Rectal smooth muscle tissue (tissue), 1 donor: ENCODE measurements around the gene UMODL1.

Experiments used
- H3K27ac ChIP-seq: one replicate; pipeline ENCODE4 v1.7.0; 2013; ENCODE audit warnings: low read depth, low read length, inconsistent platforms
- H3K27me3 ChIP-seq: one replicate; pipeline ENCODE4 v1.7.0; 2013; ENCODE audit warnings: low read length; ENCODE audit not compliant: control insufficient read depth, insufficient read depth
- H3K36me3 ChIP-seq: one replicate; pipeline ENCODE4 v1.7.0; 2013; ENCODE audit warnings: low read length; ENCODE audit not compliant: control insufficient read depth, insufficient read depth
- H3K4me1 ChIP-seq: one replicate; pipeline ENCODE4 v1.7.0; 2013; ENCODE audit warnings: low read length; ENCODE audit not compliant: control insufficient read depth, insufficient read depth
- H3K4me3 ChIP-seq: one replicate; pipeline ENCODE4 v1.7.0; 2013; ENCODE audit warnings: low read length
- H3K9ac ChIP-seq: one replicate; pipeline ENCODE4 v1.7.0; 2013; ENCODE audit warnings: low read length

Gene UMODL1

GRCh38 chr21:42144679-42145568, 73.8 kb downstream of the UMODL1 start:
- no peaks in the 10 kb centered on the region for H3K27me3 ChIP-seq
- H3K4me3 ChIP-seq, result no peak overlapping the region
- H3K27ac ChIP-seq, result no peak overlapping the region
- no peaks in the 10 kb centered on the region for H3K36me3 ChIP-seq
- H3K9ac ChIP-seq, result no peak overlapping the region
- H3K4me1 ChIP-seq, result peaks cover 2% of the 10 kb centered on the region

GRCh38 chr21:42145569-42146272, 74.6 kb downstream of the UMODL1 start:
- Histone ChIP-seq H3K4me1 (peaks cover 2% of the 10 kb centered on the region), H3K36me3 (no peaks in the 10 kb centered on the region), H3K4me3 (no peak overlapping the region), H3K9ac (no peak overlapping the region), H3K27me3 (no peaks in the 10 kb centered on the region), H3K27ac (no peak overlapping the region)

- peaks cover 2% of the 10 kb centered on the region for H3K4me1 ChIP-seq
- no peak overlapping the region for H3K27ac ChIP-seq
- no peaks in the 10 kb centered on the region for H3K27me3 ChIP-seq
- no peak overlapping the region for H3K4me3 ChIP-seq
- no peaks in the 10 kb centered on the region for H3K36me3 ChIP-seq
- H3K9ac ChIP-seq, result no peak overlapping the region
These were observed 75.2 kb downstream of the UMODL1 start for GRCh38 chr21:42146273-42146805.

GRCh38 chr21:42146821-42147220, 75.7 kb downstream of the UMODL1 start:
- peaks cover 2% of the 10 kb centered on the region for H3K4me1 ChIP-seq
- H3K9ac ChIP-seq, result no peak overlapping the region
- H3K36me3 ChIP-seq, result no peaks in the 10 kb centered on the region
- no peak overlapping the region for H3K27ac ChIP-seq
- no peak overlapping the region for H3K4me3 ChIP-seq
- no peaks in the 10 kb centered on the region for H3K27me3 ChIP-seq

- no peak overlapping the region for H3K9ac ChIP-seq
- no peak overlapping the region for H3K4me3 ChIP-seq
- H3K27ac ChIP-seq, result no peak overlapping the region
- H3K27me3 ChIP-seq, result no peaks in the 10 kb centered on the region
- peaks cover 2% of the 10 kb centered on the region for H3K4me1 ChIP-seq
- no peaks in the 10 kb centered on the region for H3K36me3 ChIP-seq
These were observed 76.4 kb downstream of the UMODL1 start for GRCh38 chr21:42147386-42148020.

GRCh38 chr21:42148097-42148496, 77.0 kb downstream of the UMODL1 start:
- Histone ChIP-seq H3K27ac (no peak overlapping the region), H3K27me3 (no peaks in the 10 kb centered on the region), H3K4me3 (no peak overlapping the region), H3K4me1 (peaks cover 2% of the 10 kb centered on the region), H3K9ac (no peak overlapping the region), H3K36me3 (no peaks in the 10 kb centered on the region)

GRCh38 chr21:42148584-42148983, 77.5 kb downstream of the UMODL1 start:
- Histone ChIP-seq H3K36me3 (no peaks in the 10 kb centered on the region), H3K9ac (no peak overlapping the region), H3K27ac (no peak overlapping the region), H3K4me1 (peaks cover 2% of the 10 kb centered on the region), H3K4me3 (no peak overlapping the region), H3K27me3 (no peaks in the 10 kb centered on the region)

- H3K4me3 ChIP-seq, result no peak overlapping the region
- no peaks in the 10 kb centered on the region for H3K36me3 ChIP-seq
- H3K9ac ChIP-seq, result no peak overlapping the region
- peaks cover 2% of the 10 kb centered on the region for H3K4me1 ChIP-seq
- no peaks in the 10 kb centered on the region for H3K27me3 ChIP-seq
- no peak overlapping the region for H3K27ac ChIP-seq
These were observed 78.7 kb downstream of the UMODL1 start for GRCh38 chr21:42149656-42150473.

- Histone ChIP-seq H3K4me1 (peaks cover 1% of the 10 kb centered on the region), H3K4me3 (no peak overlapping the region)
These were observed 79.5 kb downstream of the UMODL1 start for GRCh38 chr21:42150474-42151085.

GRCh38 chr21:42151148-42151947, 80.2 kb downstream of the UMODL1 start:
- H3K9ac ChIP-seq, result no peak overlapping the region
- no peaks in the 10 kb centered on the region for H3K27me3 ChIP-seq
- H3K36me3 ChIP-seq, result no peaks in the 10 kb centered on the region
- no peaks in the 10 kb centered on the region for H3K4me1 ChIP-seq
- H3K27ac ChIP-seq, result no peak overlapping the region
- H3K4me3 ChIP-seq, result no peak overlapping the region

More at GRCh38 chr21:42150474-42151085, 79.5 kb downstream of the UMODL1 start:
- no peak overlapping the region for H3K27ac ChIP-seq
- H3K36me3 ChIP-seq, result no peaks in the 10 kb centered on the region
- no peak overlapping the region for H3K9ac ChIP-seq
- no peaks in the 10 kb centered on the region for H3K27me3 ChIP-seq

- Histone ChIP-seq H3K36me3 (no peaks in the 10 kb centered on the region), H3K4me1 (no peaks in the 10 kb centered on the region), H3K4me3 (no peak overlapping the region), H3K27me3 (no peaks in the 10 kb centered on the region), H3K9ac (no peak overlapping the region), H3K27ac (no peak overlapping the region)
These were observed 80.8 kb downstream of the UMODL1 start for GRCh38 chr21:42151948-42152220.
